ENCODE data around the gene SNX2.
A peak's percentile ranks its signal among the peaks of the same experiment; 100 is the strongest.

Gene SNX2

GRCh38 chr5:122790354-122791103 lies 15.6 kb downstream of the SNX2 start:
- no peak overlapping the region for H3K4me3 ChIP-seq (ENCODE audit: low read depth, low read length)
- no peak overlapping the region for H3K9ac ChIP-seq (ENCODE audit: low read depth, low read length)
- no peaks in the 10 kb centered on the region for H3K27me3 ChIP-seq (ENCODE audit: control insufficient read depth, insufficient read depth, low read length)
- peaks cover 11% of the 10 kb centered on the region for H3K4me1 ChIP-seq (ENCODE audit: control insufficient read depth, insufficient read depth, low read length)
- H3K9me3 ChIP-seq (ENCODE audit: control insufficient read depth, insufficient read depth, low read length) = no peaks in the 10 kb centered on the region
- H3K36me3 ChIP-seq (ENCODE audit: control insufficient read depth, insufficient read depth, low read length) = no peaks in the 10 kb centered on the region; the same call in 1 of the 2 replicates
- H3K27ac ChIP-seq (ENCODE audit: low read depth, low read length) = no peak overlapping the region

- no peaks in the 10 kb centered on the region for H3K9me3 ChIP-seq (ENCODE audit: control insufficient read depth, insufficient read depth, low read length)
- H3K36me3 ChIP-seq (ENCODE audit: control insufficient read depth, insufficient read depth, low read length) = peaks cover 42% of the 10 kb centered on the region
- no peak overlapping the region for H3K4me3 ChIP-seq (ENCODE audit: low read depth, low read length)
- H3K27ac ChIP-seq (ENCODE audit: low read depth, low read length) = no peak overlapping the region
- peaks cover 12% of the 10 kb centered on the region for H3K4me1 ChIP-seq (ENCODE audit: control insufficient read depth, insufficient read depth, low read length)
- no peaks in the 10 kb centered on the region for H3K27me3 ChIP-seq (ENCODE audit: control insufficient read depth, insufficient read depth, low read length)
- H3K9ac ChIP-seq (ENCODE audit: low read depth, low read length) = no peak overlapping the region
These were observed 30.6 kb downstream of the SNX2 start for GRCh38 chr5:122805481-122805880.

- Histone ChIP-seq H3K27ac (ENCODE audit: low read depth, low read length) (no peak overlapping the region), H3K27me3 (ENCODE audit: control insufficient read depth, insufficient read depth, low read length) (no peaks in the 10 kb centered on the region), H3K4me1 (ENCODE audit: control insufficient read depth, insufficient read depth, low read length) (peaks cover 12% of the 10 kb centered on the region), H3K36me3 (ENCODE audit: control insufficient read depth, insufficient read depth, low read length) (peaks cover 20% of the 10 kb centered on the region), H3K9ac (ENCODE audit: low read depth, low read length) (no peak overlapping the region), H3K4me3 (ENCODE audit: low read depth, low read length) (no peak overlapping the region), H3K9me3 (ENCODE audit: control insufficient read depth, insufficient read depth, low read length) (no peaks in the 10 kb centered on the region)
These were observed 35.5 kb downstream of the SNX2 start for GRCh38 chr5:122810405-122810804.

- Histone ChIP-seq H3K9ac (ENCODE audit: low read depth, low read length) (no peak overlapping the region), H3K27ac (ENCODE audit: low read depth, low read length) (no peak overlapping the region), H3K4me1 (ENCODE audit: control insufficient read depth, insufficient read depth, low read length) (peaks cover 19% of the 10 kb centered on the region), H3K9me3 (ENCODE audit: control insufficient read depth, insufficient read depth, low read length) (no peaks in the 10 kb centered on the region), H3K36me3 (ENCODE audit: control insufficient read depth, insufficient read depth, low read length) (peaks cover 26% of the 10 kb centered on the region), H3K27me3 (ENCODE audit: control insufficient read depth, insufficient read depth, low read length) (no peaks in the 10 kb centered on the region), H3K4me3 (ENCODE audit: low read depth, low read length) (no peak overlapping the region)
These were observed 40.4 kb downstream of the SNX2 start for GRCh38 chr5:122815218-122815767.

GRCh38 chr5:122816756-122817155 lies 41.9 kb downstream of the SNX2 start:
- H3K4me3 ChIP-seq (ENCODE audit: low read depth, low read length) = 0 out of 2 replicates have a peak overlapping the region, but pooled peaks have one; percentile 8
- H3K9me3 ChIP-seq (ENCODE audit: control insufficient read depth, insufficient read depth, low read length) = no peaks in the 10 kb centered on the region
- H3K27ac ChIP-seq (ENCODE audit: low read depth, low read length) = peak overlapping the region; percentile 14
- no peak overlapping the region for H3K9ac ChIP-seq (ENCODE audit: low read depth, low read length)
- no peaks in the 10 kb centered on the region for H3K27me3 ChIP-seq (ENCODE audit: control insufficient read depth, insufficient read depth, low read length)
- H3K36me3 ChIP-seq (ENCODE audit: control insufficient read depth, insufficient read depth, low read length) = peaks cover 33% of the 10 kb centered on the region
- H3K4me1 ChIP-seq (ENCODE audit: control insufficient read depth, insufficient read depth, low read length) = peaks cover 18% of the 10 kb centered on the region

GRCh38 chr5:122831984-122832383 lies 57.1 kb downstream of the SNX2 start:
- no peaks in the 10 kb centered on the region for H3K4me1 ChIP-seq (ENCODE audit: control insufficient read depth, insufficient read depth, low read length)
- H3K27me3 ChIP-seq (ENCODE audit: control insufficient read depth, insufficient read depth, low read length) = no peaks in the 10 kb centered on the region
- no peaks in the 10 kb centered on the region for H3K9me3 ChIP-seq (ENCODE audit: control insufficient read depth, insufficient read depth, low read length)
- no peak overlapping the region for H3K9ac ChIP-seq (ENCODE audit: low read depth, low read length)
- peaks cover 22% of the 10 kb centered on the region for H3K36me3 ChIP-seq (ENCODE audit: control insufficient read depth, insufficient read depth, low read length)
- no peak overlapping the region for H3K4me3 ChIP-seq (ENCODE audit: low read depth, low read length)
- no peak overlapping the region for H3K27ac ChIP-seq (ENCODE audit: low read depth, low read length)

GRCh38 chr5:122835681-122836080 lies 60.8 kb downstream of the SNX2 start:
- no peak overlapping the region for H3K27ac ChIP-seq (ENCODE audit: low read depth, low read length)
- H3K9me3 ChIP-seq (ENCODE audit: control insufficient read depth, insufficient read depth, low read length) = no peaks in the 10 kb centered on the region
- no peak overlapping the region for H3K4me3 ChIP-seq (ENCODE audit: low read depth, low read length)
- no peaks in the 10 kb centered on the region for H3K36me3 ChIP-seq (ENCODE audit: control insufficient read depth, insufficient read depth, low read length)
- H3K4me1 ChIP-seq (ENCODE audit: control insufficient read depth, insufficient read depth, low read length) = no peaks in the 10 kb centered on the region
- H3K27me3 ChIP-seq (ENCODE audit: control insufficient read depth, insufficient read depth, low read length) = no peaks in the 10 kb centered on the region
- H3K9ac ChIP-seq (ENCODE audit: low read depth, low read length) = no peak overlapping the region

- H3K27ac ChIP-seq (ENCODE audit: low read depth, low read length) = no peak overlapping the region
- no peaks in the 10 kb centered on the region for H3K36me3 ChIP-seq (ENCODE audit: control insufficient read depth, insufficient read depth, low read length)
- H3K27me3 ChIP-seq (ENCODE audit: control insufficient read depth, insufficient read depth, low read length) = no peaks in the 10 kb centered on the region
- H3K9ac ChIP-seq (ENCODE audit: low read depth, low read length) = no peak overlapping the region
- no peaks in the 10 kb centered on the region for H3K4me1 ChIP-seq (ENCODE audit: control insufficient read depth, insufficient read depth, low read length)
- no peak overlapping the region for H3K4me3 ChIP-seq (ENCODE audit: low read depth, low read length)
- H3K9me3 ChIP-seq (ENCODE audit: control insufficient read depth, insufficient read depth, low read length) = no peaks in the 10 kb centered on the region
These were observed 62.1 kb downstream of the SNX2 start for GRCh38 chr5:122836947-122837346.

- Histone ChIP-seq H3K9ac (ENCODE audit: low read depth, low read length) (no peak overlapping the region), H3K36me3 (ENCODE audit: control insufficient read depth, insufficient read depth, low read length) (no peaks in the 10 kb centered on the region), H3K9me3 (ENCODE audit: control insufficient read depth, insufficient read depth, low read length) (no peaks in the 10 kb centered on the region), H3K27ac (ENCODE audit: low read depth, low read length) (no peak overlapping the region), H3K4me3 (ENCODE audit: low read depth, low read length) (no peak overlapping the region), H3K27me3 (ENCODE audit: control insufficient read depth, insufficient read depth, low read length) (peaks cover 8% of the 10 kb centered on the region), H3K4me1 (ENCODE audit: control insufficient read depth, insufficient read depth, low read length) (0 out of 2 replicates have a peak, but pooled peaks cover 4% of the 10 kb centered on the region)
These were observed 64.9 kb downstream of the SNX2 start for GRCh38 chr5:122839731-122840130.

- peaks cover 16% of the 10 kb centered on the region for H3K4me1 ChIP-seq (ENCODE audit: control insufficient read depth, insufficient read depth, low read length)
- no peak overlapping the region for H3K27ac ChIP-seq (ENCODE audit: low read depth, low read length)
- H3K9me3 ChIP-seq (ENCODE audit: control insufficient read depth, insufficient read depth, low read length) = no peaks in the 10 kb centered on the region
- no peaks in the 10 kb centered on the region for H3K36me3 ChIP-seq (ENCODE audit: control insufficient read depth, insufficient read depth, low read length)
- no peak overlapping the region for H3K4me3 ChIP-seq (ENCODE audit: low read depth, low read length)
- H3K9ac ChIP-seq (ENCODE audit: low read depth, low read length) = no peak overlapping the region
- H3K27me3 ChIP-seq (ENCODE audit: control insufficient read depth, insufficient read depth, low read length) = peaks cover 8% of the 10 kb centered on the region
These were observed 67.2 kb downstream of the SNX2 start for GRCh38 chr5:122842016-122842580.

Measured in HUES48 (cell line).